Measurements from ENCODE around the gene LRIT3. TPM values are rescaled to one million over a fixed set of nuclear protein-coding genes. Genes with fewer than 3 reads are reported as not detected.

Gene LRIT3
- total and polyA plus RNA-seq, 7 donors, result 0.03 to 0.08 (median 0.06) TPM; not detected in 1

DNA sequence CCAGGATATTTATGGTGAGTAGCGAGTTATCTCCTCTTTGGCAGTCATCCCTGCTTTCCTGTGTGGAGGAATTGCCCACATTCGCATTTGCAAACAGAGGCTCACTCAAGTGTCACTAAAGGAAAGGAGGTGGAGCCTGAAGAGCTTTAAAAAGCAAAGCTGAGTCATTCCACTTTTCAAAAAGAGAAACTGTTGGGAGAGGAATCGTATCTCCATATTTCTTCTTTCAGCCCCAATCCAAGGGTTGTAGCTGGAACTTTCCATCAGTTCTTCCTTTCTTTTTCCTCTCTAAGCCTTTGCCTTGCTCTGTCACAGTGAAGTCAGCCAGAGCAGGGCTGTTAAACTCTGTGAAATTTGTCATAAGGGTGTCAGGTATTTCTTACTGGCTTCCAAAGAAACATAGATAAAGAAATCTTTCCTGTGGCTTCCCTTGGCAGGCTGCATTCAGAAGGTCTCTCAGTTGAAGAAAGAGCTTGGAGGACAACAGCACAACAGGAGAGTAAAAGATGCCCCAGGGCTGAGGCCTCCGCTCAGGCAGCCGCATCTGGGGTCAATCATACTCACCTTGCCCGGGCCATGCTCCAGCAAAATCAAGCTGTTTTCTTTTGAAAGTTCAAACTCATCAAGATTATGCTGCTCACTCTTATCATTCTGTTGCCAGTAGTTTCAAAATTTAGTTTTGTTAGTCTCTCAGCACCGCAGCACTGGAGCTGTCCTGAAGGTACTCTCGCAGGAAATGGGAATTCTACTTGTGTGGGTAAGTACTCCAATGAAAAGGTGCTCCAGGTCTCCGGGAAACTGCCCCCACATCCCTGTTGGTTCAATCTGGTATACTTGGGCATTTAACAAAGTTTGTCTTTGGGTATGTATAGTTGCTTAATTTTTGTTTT is 65.0 kb downstream of the LRIT3 start, which contains the start of gene EGF:
TSS of gene EGF (plus strand) at position 178 of the 890 bp plus-strand sequence. CDS start at position 631, 453 bp downstream.
- H3K4me3 ChIP-seq, result peak within 1 kb of the TSS; percentile 80
- intact Hi-C loops (cut with DNase I), result no loop called here
- H3K4me1 ChIP-seq, result peaks cover 7% of the 10 kb centered on the region
- no peaks in the 10 kb centered on the region for H3K9me3 ChIP-seq
- peak within 1 kb of the TSS; percentile 95 for H3K27ac ChIP-seq
- peak; percentile 51 to 69 (median 54) for ATAC-seq
- no peaks in the 10 kb centered on the region for H3K27me3 ChIP-seq (ENCODE audit: insufficient read depth in 3 of 3, low read length in 2 of 3)
- DNase-seq, result peak in 1 of 2 donors; percentile 46
- WGBS, 3 donors, result 25 to 41% (median 26%) methylated on average over 9 of the region's 9 CpGs
- TF ChIP-seq, protein P1, sequence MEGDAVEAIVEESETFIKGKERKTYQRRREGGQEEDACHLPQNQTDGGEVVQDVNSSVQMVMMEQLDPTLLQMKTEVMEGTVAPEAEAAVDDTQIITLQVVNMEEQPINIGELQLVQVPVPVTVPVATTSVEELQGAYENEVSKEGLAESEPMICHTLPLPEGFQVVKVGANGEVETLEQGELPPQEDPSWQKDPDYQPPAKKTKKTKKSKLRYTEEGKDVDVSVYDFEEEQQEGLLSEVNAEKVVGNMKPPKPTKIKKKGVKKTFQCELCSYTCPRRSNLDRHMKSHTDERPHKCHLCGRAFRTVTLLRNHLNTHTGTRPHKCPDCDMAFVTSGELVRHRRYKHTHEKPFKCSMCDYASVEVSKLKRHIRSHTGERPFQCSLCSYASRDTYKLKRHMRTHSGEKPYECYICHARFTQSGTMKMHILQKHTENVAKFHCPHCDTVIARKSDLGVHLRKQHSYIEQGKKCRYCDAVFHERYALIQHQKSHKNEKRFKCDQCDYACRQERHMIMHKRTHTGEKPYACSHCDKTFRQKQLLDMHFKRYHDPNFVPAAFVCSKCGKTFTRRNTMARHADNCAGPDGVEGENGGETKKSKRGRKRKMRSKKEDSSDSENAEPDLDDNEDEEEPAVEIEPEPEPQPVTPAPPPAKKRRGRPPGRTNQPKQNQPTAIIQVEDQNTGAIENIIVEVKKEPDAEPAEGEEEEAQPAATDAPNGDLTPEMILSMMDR (IDR thresholded peaks at IDR 0.05), result no peak
- no peaks in the 10 kb centered on the region for H3K36me3 ChIP-seq (ENCODE audit: insufficient read depth in 1 of 2, low read depth in 1 of 2)

DNA sequence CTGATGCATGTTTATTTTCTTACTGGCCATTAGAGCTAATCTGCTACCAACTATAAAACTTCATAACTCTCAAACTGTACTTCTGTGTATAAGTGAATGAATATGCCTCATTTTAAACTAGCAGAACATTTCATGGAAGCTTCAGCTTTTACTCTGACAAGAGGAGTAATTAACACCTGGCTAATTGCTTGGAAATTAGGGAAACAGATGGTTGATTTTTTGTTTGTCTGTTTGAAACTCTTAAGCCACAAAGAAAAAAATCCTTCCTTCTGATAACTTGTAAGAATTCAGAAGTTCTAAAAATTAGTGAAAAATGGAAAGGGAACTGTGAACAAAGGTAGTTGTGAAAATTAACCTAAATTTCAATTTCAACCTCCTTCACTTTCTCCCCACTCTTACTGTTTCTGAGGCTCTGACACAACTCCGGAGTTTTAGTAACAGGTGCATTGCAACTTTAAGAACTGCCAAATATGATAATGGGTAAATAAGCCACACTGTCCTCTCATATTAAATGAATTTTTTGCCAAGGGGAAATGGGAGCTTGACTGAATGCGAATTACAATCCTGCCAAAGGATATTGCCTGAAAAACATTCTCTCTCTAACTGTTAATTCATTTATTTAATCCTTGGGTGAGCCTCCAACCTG is 65.8 kb downstream of the LRIT3 start:
- DNase-seq, result no peak
- peak; percentile 37 to 60 (median 54) for ATAC-seq
- Histone ChIP-seq H3K36me3 (ENCODE audit: insufficient read depth in 1 of 2, low read depth in 1 of 2) (no peaks in the 10 kb centered on the region), H3K27ac (peak overlapping the region; percentile 95), H3K4me3 (peak overlapping the region; percentile 80), H3K9me3 (no peaks in the 10 kb centered on the region), H3K27me3 (ENCODE audit: insufficient read depth in 3 of 3, low read length in 2 of 3) (no peaks in the 10 kb centered on the region), H3K4me1 (peaks cover 7% of the 10 kb centered on the region)
- WGBS, 3 donors, result 16 to 45% (median 24%) methylated on average over 2 of the region's 2 CpGs
- TF ChIP-seq, protein P1 (IDR thresholded peaks at IDR 0.05), result no peak
- intact Hi-C loops (cut with DNase I), result no loop called here

DNA sequence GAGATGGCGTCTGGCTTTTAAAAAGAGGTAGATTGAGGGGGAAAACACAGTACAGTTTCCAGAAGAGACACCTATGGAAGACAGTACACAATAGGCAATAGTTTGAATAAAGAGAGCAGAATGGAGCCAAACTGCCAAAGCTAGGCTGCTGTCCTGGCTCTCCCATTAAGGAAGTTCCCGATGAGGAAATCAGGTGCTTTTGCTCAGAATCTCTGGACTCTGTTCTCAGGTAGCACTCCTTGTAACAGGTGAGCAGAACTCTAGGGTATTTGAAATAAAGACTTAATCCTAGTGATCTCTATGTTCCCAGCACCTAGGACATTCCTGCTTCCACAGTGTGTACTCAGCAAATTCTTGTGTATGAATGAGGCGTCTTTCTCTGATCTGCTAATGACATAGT is 66.4 kb downstream of the LRIT3 start:
- no peaks in the 10 kb centered on the region for H3K36me3 ChIP-seq (ENCODE audit: insufficient read depth in 1 of 2, low read depth in 1 of 2)
- 29 to 46% (median 38%) methylated on average over 3 of the region's 3 CpGs for WGBS, 3 donors
- H3K4me3 ChIP-seq, result peak overlapping the region; percentile 80
- TF ChIP-seq, protein P1 (IDR thresholded peaks at IDR 0.05), result no peak
- intact Hi-C loops (cut with DNase I), result no loop called here
- H3K27me3 ChIP-seq (ENCODE audit: insufficient read depth in 3 of 3, low read length in 2 of 3), result no peaks in the 10 kb centered on the region
- peak overlapping the region; percentile 95 for H3K27ac ChIP-seq
- no peaks in the 10 kb centered on the region for H3K9me3 ChIP-seq
- peak; percentile 27 to 51 (median 41) for ATAC-seq
- DNase-seq, result no peak
- peaks cover 7% of the 10 kb centered on the region for H3K4me1 ChIP-seq

DNA sequence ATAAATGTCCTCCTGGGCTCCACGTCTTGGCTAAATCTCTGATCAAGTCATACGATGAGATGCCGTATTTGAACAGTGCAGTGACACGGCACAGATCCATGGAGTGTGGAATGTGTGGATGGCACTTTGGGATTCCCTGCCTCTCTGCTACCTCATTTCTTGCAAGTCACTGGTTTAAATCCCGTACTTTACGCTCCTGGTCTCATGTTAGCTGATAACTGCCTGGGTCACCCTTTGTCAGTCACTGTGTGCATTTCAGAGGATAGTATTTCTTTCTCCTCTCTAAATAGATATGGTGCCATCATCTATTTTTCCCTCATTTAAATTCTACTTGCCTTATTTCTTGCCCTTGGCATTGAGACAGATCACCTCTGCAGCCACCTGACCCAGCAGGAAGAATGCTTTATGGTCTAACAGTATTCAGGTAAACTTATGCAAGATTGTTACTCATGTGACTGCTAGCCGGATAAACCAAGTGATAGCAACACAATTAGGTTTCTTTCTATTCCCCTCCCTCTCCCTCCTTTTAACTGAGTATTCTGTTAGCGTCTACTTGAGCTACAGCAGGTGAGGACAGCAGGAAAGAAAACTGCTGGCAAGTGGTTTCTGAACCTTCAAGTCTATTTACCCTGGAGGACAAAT is 67.6 kb downstream of the LRIT3 start:
- H3K9me3 ChIP-seq, result no peaks in the 10 kb centered on the region
- peak; percentile 79 to 86 (median 82) for ATAC-seq
- 26 to 36% (median 32%) methylated on average over 8 of the region's 8 CpGs for WGBS, 3 donors
- TF ChIP-seq, protein P1 (IDR thresholded peaks at IDR 0.05), result no peak
- H3K27ac ChIP-seq, result peak overlapping the region; percentile 95
- no peaks in the 10 kb centered on the region for H3K27me3 ChIP-seq (ENCODE audit: insufficient read depth in 3 of 3, low read length in 2 of 3)
- DNase-seq, result peak in 1 of 2 donors; percentile 46
- H3K4me1 ChIP-seq, result peaks cover 7% of the 10 kb centered on the region
- intact Hi-C loops (cut with DNase I), result no loop called here
- H3K36me3 ChIP-seq (ENCODE audit: insufficient read depth in 1 of 2, low read depth in 1 of 2), result no peaks in the 10 kb centered on the region
- peak overlapping the region; percentile 80 for H3K4me3 ChIP-seq

All from psoas muscle (tissue), 8 donors.